ENCODE results near the gene DUSP11. TPM values are rescaled to one million over a fixed set of nuclear protein-coding genes. Genes with fewer than 3 reads are reported as not detected.
"Not testable (repeated sequence)": the region's sequence is repeated elsewhere in the genome, so short reads cannot be mapped to it uniquely, and the experiment has no call there.

Gene DUSP11
- 38.0 and 49.5 TPM in 2 replicates for total RNA-seq (2014; rRNA removed; shearing (Covaris generic))
- 29.8 and 29.9 TPM in 2 replicates for polyA plus RNA-seq (2015; cell fraction: cytosol; rRNA removed)
- 26.9 and 28.2 TPM in 2 replicates for polyA plus RNA-seq (2015; cell fraction: nucleus; rRNA removed)

DNA sequence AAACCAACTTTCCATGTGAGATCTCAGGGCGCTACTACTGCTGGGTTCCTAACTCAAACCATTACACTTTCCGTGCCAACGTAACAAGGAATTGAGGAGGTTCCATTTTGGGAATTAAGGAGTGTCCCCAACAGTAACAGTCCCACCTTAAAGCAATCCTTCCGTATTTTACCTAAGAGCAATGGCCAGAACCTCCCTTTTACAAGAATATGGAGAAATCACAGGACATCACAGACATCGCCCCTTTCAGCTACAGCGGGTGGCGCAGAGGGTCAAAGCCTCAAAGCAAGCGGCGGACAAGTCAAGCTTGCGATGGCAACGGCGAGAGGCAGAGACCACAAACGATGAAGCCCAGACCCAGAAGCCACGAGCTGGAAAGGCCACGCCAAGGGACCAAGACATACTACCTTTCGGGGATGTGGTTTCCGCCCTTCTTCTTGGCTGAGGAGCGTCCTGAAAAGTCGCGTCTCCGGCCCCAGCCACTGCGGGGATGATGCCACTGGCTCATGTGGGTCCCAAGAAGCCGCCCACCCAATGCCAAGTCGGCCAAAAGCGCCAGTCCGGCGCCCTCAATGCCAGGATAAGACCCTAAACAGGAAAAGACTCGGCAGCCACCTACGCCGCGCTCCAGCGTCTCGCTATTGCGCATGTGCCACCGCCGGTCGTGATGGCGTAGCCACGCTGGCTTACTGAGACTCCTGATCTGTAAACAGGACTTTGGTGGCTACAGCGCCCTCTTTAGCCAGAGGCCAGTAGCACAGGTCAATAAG, at the start of gene DUSP11:
TSS of gene DUSP11 (minus strand) at position 637 of the 770 bp plus-strand sequence. CDS start at position 508, 129 bp downstream.
- peak; percentile 92 for DNase-seq (ENCODE audit: low read depth)

DNA sequence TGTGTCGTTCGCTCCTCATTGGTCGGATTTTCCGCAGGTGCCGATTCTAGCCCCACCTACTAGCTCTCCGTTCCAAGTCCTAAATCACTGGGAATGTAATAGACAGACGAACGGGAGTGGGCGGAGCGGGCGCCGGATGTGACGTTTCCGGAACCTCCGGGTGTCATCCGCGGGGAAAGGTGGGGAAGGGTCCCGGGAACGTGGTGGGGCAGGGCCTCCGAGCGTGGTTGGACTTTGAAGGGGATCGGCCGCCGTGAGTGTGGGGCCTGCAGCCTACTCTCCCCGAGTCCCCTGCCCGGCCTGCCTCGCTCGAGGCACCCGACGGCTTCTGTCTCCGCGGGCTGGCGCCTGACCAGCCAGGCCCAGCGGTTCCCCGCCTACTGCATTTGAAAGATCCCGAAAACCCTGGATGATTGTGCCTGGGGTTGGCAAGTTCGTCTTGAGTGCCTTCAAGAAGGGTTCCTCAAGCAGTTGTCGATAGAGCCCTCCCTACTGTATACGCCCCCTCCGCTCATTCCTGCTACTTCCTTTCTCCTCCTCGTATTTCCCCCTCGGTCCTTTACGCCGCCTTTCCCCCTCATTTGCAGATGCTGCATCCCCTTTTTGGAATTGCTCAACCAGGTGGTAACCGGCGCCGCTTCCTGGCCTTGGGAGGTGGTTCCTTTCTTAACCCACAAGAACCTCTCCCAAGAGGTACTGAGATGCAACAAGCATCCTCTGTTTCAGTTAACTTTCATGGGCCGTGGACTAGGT, 49.1 kb upstream of the DUSP11 start, which contains the start of gene STAMBP:
TSS of gene STAMBP (plus strand) at position 144 of the 753 bp plus-strand sequence. CDS start 1,896 bp downstream, outside the sequence.
- peak; percentile 91 for DNase-seq (ENCODE audit: low read depth)

DNA sequence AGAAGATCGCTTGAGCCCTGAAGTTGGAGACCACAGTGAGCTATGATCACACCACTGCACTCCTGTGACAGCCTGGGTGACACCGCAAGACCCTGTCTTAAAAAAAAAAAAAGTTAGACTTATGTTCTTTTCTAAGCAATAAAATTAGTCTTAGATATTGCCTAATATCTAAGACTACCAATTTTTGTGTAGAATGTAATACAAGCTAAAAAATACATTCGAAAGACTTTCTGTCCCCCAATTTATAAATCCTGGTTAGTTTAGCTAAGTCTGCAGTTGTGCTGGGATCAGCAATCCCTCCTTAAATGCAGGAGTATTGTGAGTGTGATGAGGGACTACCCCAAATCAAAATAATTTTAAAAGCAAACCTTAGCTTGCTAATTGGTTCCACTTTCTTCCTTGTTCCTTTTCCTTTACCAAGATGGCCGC, 48.5 kb upstream of the DUSP11 start:
- DNase-seq (ENCODE audit: low read depth): no peak

DNA sequence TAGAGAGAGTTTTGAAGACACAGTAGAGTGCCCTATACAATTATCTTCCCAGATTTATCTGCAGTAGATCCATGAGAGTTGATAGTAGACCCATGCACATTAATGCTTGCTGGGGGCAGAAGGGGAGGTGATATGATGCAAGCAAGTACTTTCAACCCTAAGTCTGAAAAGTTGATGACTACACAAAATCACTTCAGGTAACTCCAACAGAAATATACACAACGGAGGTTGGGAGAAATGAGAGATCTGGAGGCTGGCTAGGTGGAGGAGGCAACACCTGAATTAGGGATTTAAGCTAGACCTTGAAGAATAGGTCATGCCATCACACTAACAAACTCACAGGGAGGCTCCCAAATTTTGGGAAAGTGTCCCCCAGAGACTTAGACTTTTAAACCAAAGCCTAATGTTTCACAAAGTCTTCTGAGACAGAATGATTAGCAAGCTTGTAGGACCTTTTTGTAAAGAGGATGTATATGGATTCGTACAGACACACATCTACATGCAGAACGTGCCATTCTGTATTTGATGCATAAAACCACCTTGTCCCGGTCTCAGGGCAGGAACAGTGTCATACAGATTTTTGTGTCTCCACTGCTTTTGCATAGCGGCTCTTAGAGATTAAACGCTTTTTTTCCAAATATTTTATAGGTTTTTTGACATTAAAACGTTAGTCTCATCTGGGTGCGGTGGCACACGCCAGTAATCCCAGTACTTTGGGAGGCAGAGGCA, 47.9 kb upstream of the DUSP11 start:
- no peak for DNase-seq (ENCODE audit: low read depth)

DNA sequence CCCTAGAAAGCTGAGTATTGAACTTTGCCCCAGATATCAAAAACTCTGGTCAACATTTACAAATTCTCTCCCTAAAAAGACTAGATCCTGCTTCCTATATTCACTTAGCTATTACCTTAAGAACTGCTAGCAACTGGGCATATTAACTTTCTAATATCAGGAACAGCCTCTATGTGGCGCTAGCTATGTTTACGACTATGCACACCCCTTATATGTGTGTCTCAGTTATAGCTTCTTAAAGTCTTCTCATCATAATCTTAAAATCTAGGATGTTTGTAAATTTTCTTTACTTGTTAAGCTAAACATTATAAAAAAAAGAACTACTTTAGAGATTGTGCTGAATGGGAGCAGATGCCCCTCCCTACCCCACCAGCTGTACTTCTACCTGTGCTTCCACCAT, 47.1 kb upstream of the DUSP11 start:
- peak; percentile 39 for DNase-seq (ENCODE audit: low read depth)

DNA sequence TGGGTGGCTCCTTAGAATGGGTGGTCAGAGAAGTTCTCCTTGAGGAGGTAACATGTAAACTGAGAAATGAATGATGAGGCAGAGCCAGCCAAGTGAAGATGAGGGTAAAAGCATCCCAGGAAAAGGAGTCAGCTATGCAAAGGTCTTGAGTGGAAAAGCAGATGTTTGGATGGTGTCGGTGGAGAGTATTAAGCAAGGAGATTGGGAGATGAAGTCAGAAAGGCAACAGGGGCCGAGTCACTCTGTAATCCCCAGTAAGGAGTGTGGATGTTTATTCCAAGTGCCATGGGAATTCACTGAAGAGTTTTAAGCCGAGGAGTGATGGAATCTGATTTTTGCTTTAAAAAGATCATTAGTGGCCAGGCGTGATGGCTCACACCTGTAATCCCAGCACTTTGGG, 45.5 kb upstream of the DUSP11 start:
- no peak for DNase-seq (ENCODE audit: low read depth)

DNA sequence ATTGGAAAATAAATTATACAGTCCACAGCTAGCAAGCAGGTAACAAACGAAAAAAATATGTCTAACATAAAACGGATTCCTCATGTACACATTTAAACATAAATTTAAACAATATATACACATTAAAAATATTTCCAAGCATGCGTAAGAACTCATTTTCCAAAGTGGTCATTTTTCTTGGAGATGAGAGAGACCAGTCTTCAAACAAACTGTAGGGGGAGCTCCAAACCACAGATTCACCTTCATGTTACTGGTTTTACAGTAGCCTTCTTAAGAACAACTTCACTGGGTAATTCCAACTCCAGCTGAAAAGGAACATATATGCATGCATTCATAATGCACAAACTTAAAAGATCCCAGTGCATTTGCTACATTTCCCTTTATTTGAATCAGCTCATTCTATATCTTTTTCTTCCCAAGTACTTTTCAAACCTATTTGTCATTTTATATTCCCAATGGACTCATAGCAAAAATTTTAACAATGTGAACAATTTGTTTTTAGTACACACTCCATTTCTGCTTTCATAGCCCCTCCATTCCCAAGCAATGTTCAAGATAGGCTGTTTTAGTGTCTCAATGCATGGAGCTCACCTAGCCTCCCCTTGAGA, 44.1 kb upstream of the DUSP11 start:
- peak; percentile 43 for DNase-seq (ENCODE audit: low read depth)

DNA sequence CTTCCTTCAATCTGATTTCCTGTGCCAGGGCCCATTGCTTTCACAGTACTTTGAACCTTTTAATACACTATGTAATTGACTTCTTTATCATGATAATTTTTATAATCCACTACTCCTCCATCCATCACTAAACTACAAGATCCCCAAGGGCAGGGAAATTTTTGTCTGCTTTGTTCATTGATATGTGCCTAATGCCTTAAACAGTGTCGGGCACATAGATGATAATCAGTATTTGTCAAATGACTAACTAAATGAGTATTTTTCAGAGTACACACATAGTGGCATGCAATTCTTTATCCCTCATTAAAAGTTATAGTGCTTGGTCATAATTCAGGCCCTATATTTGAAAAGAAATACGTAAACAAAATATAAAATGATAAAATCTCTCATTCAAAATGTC, 43.5 kb upstream of the DUSP11 start:
- DNase-seq (ENCODE audit: low read depth): no peak

DNA sequence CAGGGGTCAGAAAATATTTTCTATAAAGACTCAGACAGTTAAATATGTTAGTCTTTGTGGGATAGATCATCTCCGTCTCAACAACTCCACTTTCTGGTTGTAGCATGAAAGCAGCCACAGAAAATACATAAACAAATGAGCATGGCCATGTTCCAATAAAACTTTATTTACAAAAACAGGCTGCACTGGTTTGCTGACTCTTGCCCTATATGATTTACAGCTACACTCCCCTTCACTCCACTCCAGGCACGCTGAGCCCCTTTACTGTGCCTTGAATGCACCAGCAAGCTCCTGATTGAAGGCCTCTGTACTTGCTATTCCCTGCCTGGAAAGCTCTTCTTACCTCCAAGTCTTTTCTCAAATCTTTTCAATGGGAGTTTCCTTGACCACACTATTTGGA, 43.1 kb upstream of the DUSP11 start:
- no peak for DNase-seq (ENCODE audit: low read depth)

DNA sequence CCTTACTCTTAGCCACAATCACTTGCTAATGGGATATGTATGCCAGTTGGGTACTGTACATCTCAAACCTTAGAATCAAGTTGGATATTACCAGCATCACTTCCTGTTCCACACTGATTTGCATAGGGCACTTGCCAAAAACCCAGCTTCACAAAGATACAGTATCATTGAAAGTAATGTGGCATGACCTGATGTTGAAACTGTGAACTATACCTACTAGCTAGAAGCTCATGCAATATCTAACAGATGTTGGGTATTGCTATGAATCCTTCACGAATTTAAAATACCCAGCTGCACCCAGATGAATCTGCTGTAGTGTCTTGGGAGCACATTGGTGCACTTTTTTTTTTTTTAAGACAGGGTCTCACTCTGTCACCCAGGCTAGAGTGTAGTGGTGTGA, 42.4 kb upstream of the DUSP11 start:
- DNase-seq (ENCODE audit: low read depth): no peak

DNA sequence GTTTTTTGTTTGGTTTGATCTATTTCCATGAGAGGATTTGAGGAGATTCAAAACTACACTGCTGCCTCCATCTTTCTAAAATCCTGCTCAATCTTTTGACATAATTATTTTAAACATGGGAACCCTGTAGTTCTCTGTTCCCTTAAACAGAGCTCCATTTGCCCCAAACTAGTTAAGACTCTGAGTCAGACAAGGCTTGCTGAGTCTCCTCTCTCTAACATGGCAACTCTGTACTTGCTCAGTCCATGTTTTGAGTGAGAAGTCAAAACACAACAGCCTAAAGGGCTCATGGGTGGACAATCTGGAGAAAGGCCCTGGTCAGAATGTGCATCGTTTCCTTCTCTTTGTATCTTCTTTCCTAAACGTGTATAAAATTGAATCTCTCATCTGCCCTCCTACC, 41.8 kb upstream of the DUSP11 start:
- DNase-seq (ENCODE audit: low read depth): no peak

DNA sequence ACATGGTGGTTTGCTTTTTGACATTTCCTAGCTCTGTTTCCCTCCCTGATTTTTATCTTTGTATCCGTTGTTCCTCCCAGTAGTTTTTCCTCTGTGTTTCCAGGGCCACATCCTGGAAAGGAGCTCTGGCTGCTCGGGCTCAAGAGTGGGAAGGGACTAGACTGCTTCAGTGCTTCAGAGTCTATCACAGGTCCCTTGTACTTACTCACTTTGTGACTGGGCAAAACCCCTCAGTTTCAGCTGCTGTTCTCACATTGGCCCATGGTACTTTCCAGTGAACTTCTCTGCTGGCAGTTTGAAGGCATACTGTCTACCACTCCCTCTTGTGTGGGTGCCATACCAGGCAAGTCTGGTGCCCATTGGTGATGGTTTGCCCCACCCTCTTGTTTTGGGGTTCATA, 41.3 kb upstream of the DUSP11 start:
- DNase-seq (ENCODE audit: low read depth): no peak

DNA sequence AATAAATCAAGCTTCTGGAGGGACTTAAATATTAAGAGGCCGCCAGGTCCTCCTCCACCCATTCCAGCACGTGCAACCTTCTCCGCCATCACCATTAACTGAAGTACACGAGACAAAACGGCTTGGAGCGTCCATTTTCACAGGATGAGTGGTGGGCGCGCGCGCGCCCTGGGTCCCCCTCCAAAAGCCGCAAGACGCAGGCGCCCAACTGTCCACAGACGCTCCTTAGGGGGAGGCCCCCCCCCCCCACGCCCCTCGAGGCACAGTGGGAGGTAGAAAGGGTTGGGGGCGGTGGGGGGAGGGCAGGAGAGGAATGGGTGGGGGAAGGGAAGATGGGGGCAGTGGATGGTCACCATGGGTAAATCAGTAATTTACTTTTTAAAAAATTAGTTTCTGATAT, 38.4 kb upstream of the DUSP11 start:
- no peak for DNase-seq (ENCODE audit: low read depth)

DNA sequence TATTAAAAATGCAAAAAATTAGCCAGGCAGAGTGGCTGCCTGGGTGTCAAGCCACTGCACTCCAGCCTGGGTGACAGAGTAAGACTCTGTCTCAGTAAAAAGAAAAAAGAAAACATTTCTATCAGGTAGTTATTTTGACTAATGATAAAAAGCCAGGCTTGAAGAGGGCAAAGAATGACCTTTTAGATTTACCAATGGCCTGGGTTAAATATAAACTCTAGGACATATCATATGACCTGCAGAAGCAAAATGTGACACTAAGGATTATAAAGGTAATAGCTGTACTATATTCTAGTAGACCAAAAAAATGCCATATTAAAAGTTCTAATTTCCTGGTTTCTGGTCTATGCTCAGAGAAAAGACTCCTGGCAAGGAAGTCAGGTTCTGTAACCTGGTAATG, 32.7 kb upstream of the DUSP11 start:
- no peak for DNase-seq (ENCODE audit: low read depth)

DNA sequence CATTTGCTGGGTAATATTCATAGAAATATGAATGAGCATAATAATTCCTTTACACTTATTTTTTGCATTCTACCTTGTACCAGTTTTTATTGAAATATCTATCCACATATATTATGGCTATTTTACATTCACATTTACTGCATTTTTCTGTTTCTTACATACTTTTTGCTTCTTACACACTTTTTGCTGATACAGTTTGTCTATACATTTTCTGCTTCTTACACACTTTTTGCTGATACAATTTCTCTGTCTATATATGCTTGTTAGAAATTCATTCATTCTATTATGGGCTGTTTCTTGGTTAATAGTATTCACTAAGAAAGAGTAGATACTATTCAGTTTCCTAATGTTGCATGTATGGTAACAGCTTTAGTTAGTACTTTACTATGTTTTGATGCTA, 32.0 kb upstream of the DUSP11 start:
- DNase-seq (ENCODE audit: low read depth): no peak

DNA sequence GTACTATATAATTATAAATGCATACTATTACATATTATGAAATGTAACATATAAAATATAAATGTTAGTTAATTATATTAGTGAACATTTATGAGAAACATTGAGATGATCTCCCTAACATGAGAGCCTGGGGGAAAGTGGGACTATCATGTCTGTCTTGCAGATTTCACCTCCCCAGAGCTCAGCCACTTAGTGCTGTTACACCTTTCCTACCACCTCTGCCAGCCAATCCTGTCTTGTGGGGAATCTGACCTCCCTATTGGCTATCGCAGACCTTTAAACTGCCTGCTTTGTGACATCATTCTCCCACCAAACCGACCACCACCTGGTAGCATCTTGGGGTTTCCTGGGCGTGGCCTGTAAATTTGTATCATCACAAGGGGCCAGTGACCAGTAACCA, 4.0 kb upstream of the DUSP11 start, which contains the start of gene C2orf78:
TSS of gene C2orf78 (plus strand) at position 301 of the 400 bp plus-strand sequence. CDS start 127 bp downstream, outside the sequence.
- DNase-seq (ENCODE audit: low read depth): not testable (repeated sequence)

DNA sequence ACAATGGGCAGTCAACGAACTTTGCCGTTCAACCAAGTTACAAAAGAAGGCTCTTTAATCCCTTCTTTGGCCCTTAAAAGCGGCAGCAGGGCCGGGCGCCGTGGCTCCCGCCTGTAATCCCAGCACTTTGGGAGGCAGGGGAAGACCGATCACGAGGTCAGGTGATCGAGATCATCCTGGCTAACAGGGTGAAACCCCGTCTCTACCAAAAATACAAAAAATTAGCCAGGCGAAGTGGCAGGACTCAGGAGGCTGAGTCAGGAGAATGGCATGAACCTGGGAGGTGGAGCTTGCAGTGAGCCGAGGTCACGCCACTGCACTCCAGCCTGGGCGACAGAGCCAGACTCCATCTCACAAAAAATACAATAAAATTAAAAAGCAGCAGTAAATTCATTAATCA, 3.5 kb upstream of the DUSP11 start:
- DNase-seq (ENCODE audit: low read depth): peak; percentile 75

DNA sequence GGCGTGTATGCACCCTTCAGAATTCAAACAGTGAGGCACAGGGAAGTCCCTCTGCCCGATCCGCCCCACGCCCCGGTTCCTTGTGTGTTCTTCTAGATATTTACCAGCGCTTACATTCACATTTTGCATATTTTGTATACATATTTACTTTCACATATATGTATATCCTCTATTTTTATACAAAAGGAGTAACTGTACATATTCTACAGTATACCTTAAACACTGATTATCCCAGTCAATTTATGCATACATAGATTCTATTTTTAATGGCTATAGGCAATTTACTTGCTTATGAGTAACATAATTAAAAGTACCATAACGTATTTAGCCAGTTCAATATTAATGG, 307 bp upstream of the DUSP11 start:
- no peak for DNase-seq (ENCODE audit: low read depth)

DNA sequence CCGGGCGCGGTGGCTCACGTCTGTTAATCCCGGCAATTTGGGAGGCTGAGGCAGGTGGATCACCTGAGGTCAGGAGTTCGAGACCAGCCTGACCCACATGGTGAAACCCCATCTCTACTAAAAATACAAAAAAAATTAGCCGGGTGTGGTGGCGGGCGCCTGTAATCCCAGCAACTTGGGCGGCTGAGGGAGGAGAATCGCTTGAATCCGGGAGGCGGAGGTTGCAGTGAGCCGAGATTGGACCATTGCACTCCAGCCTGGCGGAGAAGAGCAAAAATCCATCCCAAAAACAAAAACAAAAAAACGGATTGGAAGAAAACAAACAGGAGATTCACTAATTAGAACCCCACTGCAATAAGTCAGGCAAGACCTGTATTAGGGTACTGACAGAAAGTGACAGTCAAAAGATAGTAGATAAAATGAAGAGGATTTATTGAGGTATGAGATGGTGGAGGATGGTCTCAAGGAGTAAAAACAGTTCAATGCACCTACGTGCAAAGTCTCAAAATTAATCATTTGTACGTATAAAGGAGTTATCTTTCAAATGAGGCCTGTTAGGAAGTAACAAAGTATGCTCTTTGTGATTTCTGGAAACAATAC, 936 bp downstream of the DUSP11 start:
- not testable (repeated sequence) for DNase-seq (ENCODE audit: low read depth)

DNA sequence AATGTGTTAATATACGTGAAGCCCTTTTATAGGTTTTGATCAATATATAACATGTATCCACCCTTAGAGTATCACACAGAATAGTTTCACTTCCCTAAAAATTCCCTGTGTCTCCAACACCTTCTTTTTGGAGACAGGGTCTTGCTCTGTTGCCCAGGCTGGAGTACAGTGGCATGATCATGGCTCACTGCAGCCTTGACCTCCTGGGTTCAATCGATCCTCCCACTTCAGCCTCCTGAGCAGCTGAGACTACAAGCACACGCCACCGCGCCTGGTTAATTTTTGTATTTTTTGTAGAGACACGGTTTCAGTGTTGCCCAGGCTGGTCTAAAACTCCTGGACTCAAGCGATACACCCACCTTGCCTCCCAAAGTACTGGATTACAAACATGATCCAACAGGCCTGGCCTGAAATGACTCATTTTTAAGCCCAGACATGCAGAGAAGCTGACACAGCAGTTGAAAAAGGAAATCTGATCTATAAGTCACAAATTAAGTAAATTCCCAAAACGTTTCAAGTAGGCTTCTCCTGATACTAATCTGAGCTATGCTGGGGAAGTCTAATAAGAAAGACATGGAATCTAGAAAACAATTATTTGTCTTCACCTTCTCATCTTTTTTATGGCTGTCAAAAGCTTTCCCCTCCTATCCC, 2.9 kb downstream of the DUSP11 start:
- peak; percentile 40 for DNase-seq (ENCODE audit: low read depth)
